Ishikawa (cell line): ENCODE measurements around the gene RAPGEF4.
A peak's percentile ranks its signal among the peaks of the same experiment; 100 is the strongest.

Source experiments
- CEBPB ChIP-seq: IDR thresholded peaks from 2 replicates; pipeline ENCODE4 v1.6.1; 2012
- CREB1 ChIP-seq: IDR thresholded peaks from 2 replicates; pipeline ENCODE4 v1.6.1; 2012; ENCODE audit warnings: low read depth
- EGR1 ChIP-seq: IDR thresholded peaks from 2 replicates; pipeline ENCODE4 v1.6.1; 2012
- EP300 ChIP-seq: IDR thresholded peaks from 2 replicates; pipeline ENCODE4 v1.6.1; 2012; ENCODE audit warnings: borderline replicate concordance
- FOXM1 ChIP-seq: IDR thresholded peaks from 2 replicates; pipeline ENCODE4 v1.6.1; 2012; ENCODE audit warnings: low read depth, borderline replicate concordance
- NFIC ChIP-seq: IDR thresholded peaks from 2 replicates; pipeline ENCODE4 v1.6.1; 2012
- RAD21 ChIP-seq: IDR thresholded peaks from 2 replicates; pipeline ENCODE4 v1.6.1; 2012; ENCODE audit warnings: low read depth
- TAF1 ChIP-seq: IDR thresholded peaks from 2 replicates; pipeline ENCODE4 v1.6.1; 2012; ENCODE audit warnings: low read depth, mild to moderate bottlenecking
- TCF12 ChIP-seq: IDR thresholded peaks from 2 replicates; pipeline ENCODE4 v1.6.1; 2012; ENCODE audit warnings: low read depth
- TEAD4 ChIP-seq: IDR thresholded peaks from 2 replicates; pipeline ENCODE4 v1.6.1; 2012
- YY1 ChIP-seq: IDR thresholded peaks from 2 replicates; pipeline ENCODE4 v1.6.1; 2012; ENCODE audit warnings: low read depth
- ZBTB7A ChIP-seq: IDR thresholded peaks from 2 replicates; pipeline ENCODE4 v1.6.1; 2012; ENCODE audit warnings: low read depth
- TF ChIP-seq, protein P1 (sequence below): IDR thresholded peaks from 2 replicates; pipeline ENCODE4 v1.6.1; 2012
- TF ChIP-seq, protein P2 (sequence below): IDR thresholded peaks from 2 replicates; pipeline ENCODE4 v1.6.1; 2012
- TF ChIP-seq, protein P3 (sequence below): IDR thresholded peaks from 2 replicates; pipeline ENCODE4 v1.6.1; 2012; ENCODE audit warnings: low read depth, mild to moderate bottlenecking

RAPGEF4 gene

DNA sequence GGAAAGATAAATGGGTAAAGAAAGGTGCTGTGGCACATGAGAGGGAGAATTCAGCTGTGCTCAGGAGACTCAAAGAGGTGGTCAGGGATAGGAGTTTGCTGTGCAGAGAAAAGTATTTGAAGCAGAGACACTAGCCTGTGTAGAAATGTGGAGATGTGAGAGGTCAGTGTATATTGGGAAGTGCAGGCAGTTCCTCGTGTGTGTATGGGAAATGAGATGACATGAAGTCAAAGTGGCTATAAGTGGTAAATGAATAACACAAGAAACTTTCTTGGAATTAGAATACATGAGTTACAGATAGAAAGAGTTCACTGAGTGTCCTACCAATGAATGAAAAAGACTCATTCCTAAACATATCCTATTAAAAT is 351.6 kb downstream of the RAPGEF4 start:
- TF ChIP-seq TCF12 (no peak), CEBPB (no peak), TEAD4 (no peak), YY1 (no peak)

DNA sequence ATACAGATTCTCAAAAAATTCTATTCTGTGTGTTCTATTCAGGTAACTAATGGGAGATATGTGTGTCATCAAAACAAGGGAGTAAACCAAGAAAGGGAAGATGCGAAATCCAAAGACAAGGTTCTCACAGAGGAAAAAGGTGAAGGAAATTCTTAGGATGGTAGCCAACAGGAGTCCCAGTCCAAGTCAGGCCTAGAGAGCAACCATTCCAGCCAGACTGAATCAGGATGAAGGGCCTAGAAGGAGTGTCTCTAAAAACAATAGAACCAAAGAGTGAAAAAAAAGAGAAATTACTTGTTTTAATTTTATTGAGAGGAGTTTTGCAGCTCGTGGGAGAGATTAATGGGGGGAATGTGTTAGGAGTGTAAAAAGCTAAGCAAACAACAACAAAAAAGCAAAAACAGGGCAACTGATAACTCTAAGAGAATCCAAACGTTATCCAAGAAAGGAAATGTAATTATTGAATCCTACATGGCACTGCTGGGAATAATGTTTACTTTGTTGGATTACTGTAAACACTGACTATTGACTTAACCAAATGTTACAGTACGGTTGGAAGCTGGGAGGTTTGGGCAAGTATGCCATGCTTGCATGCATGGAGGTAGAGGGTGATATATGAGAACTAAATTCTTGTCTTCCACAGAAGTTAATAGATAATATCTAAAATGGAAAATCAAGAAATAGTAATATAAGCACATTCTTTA is 352.3 kb downstream of the RAPGEF4 start:
- TF ChIP-seq TAF1 = no peak
- TF ChIP-seq CREB1 = no peak
- TF ChIP-seq, protein P1, sequence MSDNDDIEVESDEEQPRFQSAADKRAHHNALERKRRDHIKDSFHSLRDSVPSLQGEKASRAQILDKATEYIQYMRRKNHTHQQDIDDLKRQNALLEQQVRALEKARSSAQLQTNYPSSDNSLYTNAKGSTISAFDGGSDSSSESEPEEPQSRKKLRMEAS = no peak
- TF ChIP-seq, protein P2, sequence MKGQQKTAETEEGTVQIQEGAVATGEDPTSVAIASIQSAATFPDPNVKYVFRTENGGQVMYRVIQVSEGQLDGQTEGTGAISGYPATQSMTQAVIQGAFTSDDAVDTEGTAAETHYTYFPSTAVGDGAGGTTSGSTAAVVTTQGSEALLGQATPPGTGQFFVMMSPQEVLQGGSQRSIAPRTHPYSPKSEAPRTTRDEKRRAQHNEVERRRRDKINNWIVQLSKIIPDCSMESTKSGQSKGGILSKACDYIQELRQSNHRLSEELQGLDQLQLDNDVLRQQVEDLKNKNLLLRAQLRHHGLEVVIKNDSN = no peak
- no peak for TF ChIP-seq TCF12
- TF ChIP-seq CEBPB = no peak
- TF ChIP-seq, protein P3, sequence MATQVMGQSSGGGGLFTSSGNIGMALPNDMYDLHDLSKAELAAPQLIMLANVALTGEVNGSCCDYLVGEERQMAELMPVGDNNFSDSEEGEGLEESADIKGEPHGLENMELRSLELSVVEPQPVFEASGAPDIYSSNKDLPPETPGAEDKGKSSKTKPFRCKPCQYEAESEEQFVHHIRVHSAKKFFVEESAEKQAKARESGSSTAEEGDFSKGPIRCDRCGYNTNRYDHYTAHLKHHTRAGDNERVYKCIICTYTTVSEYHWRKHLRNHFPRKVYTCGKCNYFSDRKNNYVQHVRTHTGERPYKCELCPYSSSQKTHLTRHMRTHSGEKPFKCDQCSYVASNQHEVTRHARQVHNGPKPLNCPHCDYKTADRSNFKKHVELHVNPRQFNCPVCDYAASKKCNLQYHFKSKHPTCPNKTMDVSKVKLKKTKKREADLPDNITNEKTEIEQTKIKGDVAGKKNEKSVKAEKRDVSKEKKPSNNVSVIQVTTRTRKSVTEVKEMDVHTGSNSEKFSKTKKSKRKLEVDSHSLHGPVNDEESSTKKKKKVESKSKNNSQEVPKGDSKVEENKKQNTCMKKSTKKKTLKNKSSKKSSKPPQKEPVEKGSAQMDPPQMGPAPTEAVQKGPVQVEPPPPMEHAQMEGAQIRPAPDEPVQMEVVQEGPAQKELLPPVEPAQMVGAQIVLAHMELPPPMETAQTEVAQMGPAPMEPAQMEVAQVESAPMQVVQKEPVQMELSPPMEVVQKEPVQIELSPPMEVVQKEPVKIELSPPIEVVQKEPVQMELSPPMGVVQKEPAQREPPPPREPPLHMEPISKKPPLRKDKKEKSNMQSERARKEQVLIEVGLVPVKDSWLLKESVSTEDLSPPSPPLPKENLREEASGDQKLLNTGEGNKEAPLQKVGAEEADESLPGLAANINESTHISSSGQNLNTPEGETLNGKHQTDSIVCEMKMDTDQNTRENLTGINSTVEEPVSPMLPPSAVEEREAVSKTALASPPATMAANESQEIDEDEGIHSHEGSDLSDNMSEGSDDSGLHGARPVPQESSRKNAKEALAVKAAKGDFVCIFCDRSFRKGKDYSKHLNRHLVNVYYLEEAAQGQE = no peak
- no peak for TF ChIP-seq YY1
- no peak for TF ChIP-seq ZBTB7A
- no peak for TF ChIP-seq RAD21
- no peak for TF ChIP-seq EGR1
- no peak for TF ChIP-seq TEAD4
- no peak for TF ChIP-seq EP300
- no peak for TF ChIP-seq FOXM1
- no peak for TF ChIP-seq NFIC

DNA sequence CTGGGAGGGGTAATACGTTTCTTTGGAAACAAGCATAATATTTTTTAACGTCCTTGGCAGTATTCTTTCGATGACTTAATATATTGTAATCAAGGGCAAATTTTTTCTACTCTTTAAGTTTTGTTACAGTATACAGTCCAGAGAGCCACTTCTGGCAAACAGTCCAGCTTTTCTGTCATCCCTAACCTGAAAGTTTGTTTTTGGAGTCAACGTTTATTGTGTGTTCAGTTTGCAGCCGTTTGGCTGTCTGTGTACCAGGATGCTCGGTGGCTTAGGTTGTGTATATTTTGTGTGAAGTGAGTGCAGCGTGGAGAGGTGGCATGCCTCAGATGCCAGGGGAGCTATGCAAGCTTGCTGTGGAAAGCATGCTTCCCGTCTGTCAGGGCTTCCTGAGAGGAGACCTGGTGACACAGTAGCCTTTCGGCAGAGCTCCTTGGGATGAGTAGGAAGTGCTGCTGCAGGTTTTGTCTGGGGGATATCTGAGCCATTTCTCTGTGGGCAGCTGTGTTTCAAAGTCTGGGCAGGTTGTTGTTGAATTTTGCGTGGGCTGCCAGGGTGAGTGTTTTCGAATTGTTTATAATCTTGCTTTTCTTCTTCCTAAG is 354.7 kb downstream of the RAPGEF4 start:
- TF ChIP-seq TEAD4 (no peak), ZBTB7A (no peak), EGR1 (no peak)

DNA sequence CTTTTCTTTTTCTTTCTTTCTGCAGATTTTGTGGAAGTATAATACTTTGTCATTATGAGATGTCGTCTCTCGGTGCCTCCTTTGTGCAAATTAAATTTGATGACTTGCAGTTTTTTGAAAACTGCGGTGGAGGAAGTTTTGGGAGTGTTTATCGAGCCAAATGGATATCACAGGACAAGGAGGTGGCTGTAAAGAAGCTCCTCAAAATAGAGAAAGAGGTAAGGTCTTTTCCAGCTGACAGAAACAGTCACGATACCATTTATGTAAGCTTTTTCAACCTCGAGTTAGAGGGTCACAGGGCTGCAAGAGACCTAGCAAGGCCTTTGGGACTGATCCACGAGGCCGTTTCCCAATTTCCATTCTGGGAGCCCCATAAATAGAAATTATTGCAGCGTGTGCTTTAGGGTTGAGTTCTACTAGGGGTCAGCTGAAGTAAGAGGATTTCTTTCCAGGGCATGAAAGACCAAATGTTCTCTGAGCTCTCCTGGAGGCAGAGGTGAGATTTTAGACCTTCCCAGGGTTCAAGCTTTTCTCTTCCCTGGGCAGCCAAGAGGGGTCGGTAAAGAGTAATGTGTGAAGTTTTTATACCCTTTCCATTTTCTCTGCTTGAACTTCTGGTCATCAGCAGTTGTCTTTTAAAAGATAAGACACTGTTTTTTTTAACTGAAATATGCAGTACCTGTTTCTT is 355.5 kb downstream of the RAPGEF4 start:
- TF ChIP-seq ZBTB7A (no peak), RAD21 (peak; percentile 24; the same call in 1 of the 2 replicates)

DNA sequence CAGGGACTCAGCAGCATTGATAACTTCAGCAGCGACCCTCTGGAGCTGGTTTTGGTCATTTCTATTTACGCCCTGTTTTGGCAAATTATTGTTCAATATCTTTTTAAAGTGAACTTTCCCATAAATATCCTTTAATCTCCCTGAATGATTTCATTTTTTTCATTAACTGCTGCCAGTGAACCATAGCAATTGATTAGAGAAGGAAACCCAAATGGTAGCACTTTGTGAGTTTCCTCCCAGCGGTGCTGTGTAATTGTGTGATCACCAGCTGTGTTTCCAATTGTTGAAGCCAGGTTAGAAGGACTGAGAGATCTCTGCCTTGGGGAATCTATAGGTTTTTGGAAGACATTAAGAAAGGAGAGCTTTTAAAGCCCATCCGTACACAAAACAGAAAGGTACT is 356.3 kb downstream of the RAPGEF4 start:
- TF ChIP-seq TAF1 (no peak), ZBTB7A (no peak), EGR1 (no peak), CREB1 (no peak), YY1 (no peak), FOXM1 (no peak), CEBPB (no peak), TCF12 (no peak), EP300 (no peak), RAD21 (no peak), NFIC (no peak), TEAD4 (no peak)
- TF ChIP-seq, protein P1 = no peak
- TF ChIP-seq, protein P2 = no peak
- TF ChIP-seq, protein P3 = no peak

DNA sequence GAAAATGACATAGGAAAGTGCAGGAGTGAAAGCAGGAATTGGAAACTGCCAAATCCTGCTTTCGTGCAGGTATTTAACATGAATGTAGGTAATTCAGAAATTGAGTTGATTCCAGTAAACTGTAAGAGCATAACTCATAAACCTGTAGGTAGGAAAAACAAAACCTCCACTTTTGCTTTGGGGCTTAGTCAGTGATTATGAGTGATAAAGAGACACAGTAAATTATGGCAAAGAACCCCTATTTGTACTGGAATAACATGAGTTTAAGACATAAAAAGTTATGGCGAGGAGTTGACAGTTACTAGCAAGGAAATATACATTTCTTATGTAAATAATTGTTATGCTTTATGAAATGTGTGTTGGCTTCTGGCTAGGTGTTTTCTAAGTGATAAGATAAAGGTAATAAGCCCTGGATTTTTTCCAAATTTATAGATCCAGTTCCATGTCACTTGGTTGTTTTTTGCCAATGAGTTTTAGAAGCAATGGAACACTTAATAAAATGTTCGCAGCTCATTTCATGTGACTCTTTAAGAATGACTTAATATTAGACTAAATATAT is 357.3 kb downstream of the RAPGEF4 start:
- TF ChIP-seq TCF12 = no peak
- no peak for TF ChIP-seq TAF1
- TF ChIP-seq, protein P1 = no peak
